Stomach (tissue), 9 donors: Measurements from ENCODE around the gene STPG4. TPM values are rescaled to one million over a fixed set of nuclear protein-coding genes. Genes with fewer than 3 reads are reported as not detected.
A peak's percentile ranks its signal among the peaks of the same experiment; 100 is the strongest.

Experiments
- DNase-seq, 2 donors: peaks; one replicate each; pipeline versions ENCODE4 v3.0.0 to v3.0.0-alpha.2; 2013 to 2019
- H3K27ac ChIP-seq, 5 donors: fragments of 200-600 bp in 4 of 5; sonication (generic) in 4 of 5; one replicate each; pipeline ENCODE4 v1.5.1; 2013 to 2019; ENCODE audit warnings: mild to moderate bottlenecking in 1 of 5, moderate library complexity in 1 of 5
- H3K27me3 ChIP-seq, 3 donors: fragments of 200-600 bp; sonication (generic); one replicate each; pipeline ENCODE4 v1.5.1; 2017 to 2019; ENCODE audit warnings: mixed run types in 1 of 3
- H3K36me3 ChIP-seq, 4 donors: fragments of 200-600 bp; sonication (generic); 1 replicate in 3 of 4; 2 replicates in 1 of 4; pipeline ENCODE4 v1.5.1; 2016 to 2019
- H3K4me1 ChIP-seq, 4 donors: fragments of 200-600 bp; sonication (generic); one replicate each; pipeline ENCODE4 v1.5.1; 2016 to 2019
- H3K4me3 ChIP-seq, 4 donors: fragments of 200-600 bp; sonication (generic) in 3 of 4; one replicate each; pipeline ENCODE4 v1.5.1; 2016 to 2019; ENCODE audit warnings: mild to moderate bottlenecking in 1 of 4
- H3K9me3 ChIP-seq, 4 donors: fragments of 200-600 bp; sonication (generic); one replicate each; pipeline ENCODE4 v1.5.1; 2016 to 2019
- CTCF ChIP-seq, 7 experiments: fragments of 450-650 bp in 4 of 7; fragments of 200-600 bp in 3 of 7; sonication (generic) in 3 of 7; IDR thresholded peaks; one replicate each; pipeline ENCODE4 v1.5.1; 2016 to 2019; ENCODE audit warnings: antibody characterized with exemption in 7 of 7, control low read depth in 2 of 7, mild to moderate bottlenecking in 1 of 7
- EP300 ChIP-seq: sonication (generic); formaldehyde crosslinking; IDR thresholded peaks from one replicate; pipeline ENCODE4 v1.6.1; 2017; ENCODE audit warnings: antibody characterized with exemption
- POLR2A ChIP-seq, 4 donors: fragments of 450-650 bp; IDR thresholded peaks; one replicate each; pipeline ENCODE4 v1.6.1; 2016; ENCODE audit warnings: antibody characterized with exemption in 4 of 4, control low read depth in 2 of 4, mild to moderate bottlenecking in 1 of 4, moderate library complexity in 1 of 4
- POLR2AphosphoS5 ChIP-seq, 3 donors: sonication (generic); formaldehyde crosslinking; IDR thresholded peaks; one replicate each; pipeline ENCODE4 v1.6.1; 2016; ENCODE audit warnings: antibody characterized with exemption in 3 of 3
- WGBS, 5 donors: extraction: QIAGEN DNeasy Blood & Tissue Kit in 3 of 5; methylation state at CpG; one replicate each; pipeline versions ENCODE4 v1.1.5 to v1.1.7; 2013 to 2018; 5-methylcytosine and 5-hydroxymethylcytosine counted together
- intact Hi-C: fragments of 100-400 bp; cut with DNase I; formaldehyde crosslinking; loops from one replicate; pipeline ENCODE4 v1.15.1; 2023; ENCODE audit warnings: low total_unique reads
- polyA plus RNA-seq, 3 donors: library from polyadenylated mRNA; stranded (reverse); fragments of 200-250 nt; gene quantifications; one replicate each; pipeline ENCODE4 v1.2.3, GENCODE V29; 2013
- total RNA-seq, 5 donors: library from RNA; depleted of rRNA; stranded (reverse); fragments of >200 nt; gene quantifications; one replicate each; pipeline versions ENCODE4 v1.1.0 to v1.2.3, GENCODE V29; 2014 to 2016
- donor health status: healthy with polysubstance abuse.
- donor health status: Bipolar disorder and iron deficiency.
- donor health status: healthy.

Gene STPG4
- total and polyA plus RNA-seq, 8 donors, result not detected

DNA sequence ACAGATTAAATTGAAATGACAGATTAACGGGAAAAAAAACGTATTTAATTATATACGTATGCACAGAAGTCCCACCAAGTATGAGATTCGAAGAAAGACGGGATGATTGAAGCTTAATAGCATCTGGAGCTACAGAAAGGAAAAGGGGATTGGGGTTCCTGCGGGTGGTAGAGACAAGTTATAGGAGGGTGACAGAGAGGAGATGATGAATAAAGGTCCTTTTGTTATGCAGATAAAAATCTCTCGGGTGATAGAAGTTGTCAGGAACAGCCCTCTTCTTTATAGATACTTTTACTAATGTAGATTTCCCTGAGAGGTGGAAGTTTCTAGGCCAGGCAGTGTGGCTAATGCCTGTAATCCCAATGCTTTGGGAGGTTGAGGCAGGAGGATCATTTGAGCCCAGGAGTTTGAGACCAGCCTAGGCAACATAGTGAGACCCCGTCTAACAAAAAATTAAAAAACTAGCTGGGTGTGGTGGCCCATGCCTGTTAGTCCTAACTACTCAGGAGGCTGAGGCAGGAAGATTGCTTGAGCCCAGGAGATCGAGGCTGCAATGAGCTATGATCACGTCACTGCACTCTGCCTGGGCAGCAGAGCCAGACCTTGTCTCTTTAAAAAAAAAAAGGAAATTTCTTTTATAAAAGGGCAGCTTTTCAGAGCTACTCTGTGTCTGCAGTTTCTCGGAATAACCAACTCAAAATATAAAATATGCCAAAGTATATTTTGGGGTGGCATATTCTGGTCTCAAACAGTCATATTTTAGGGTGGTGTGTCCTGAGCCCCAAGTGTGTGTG lies 113.0 kb downstream of the STPG4 start:
- DNase-seq, result no peak
- intact Hi-C loops, result no loop called here
- Histone ChIP-seq H3K4me1 (peaks cover 22 to 62% (median 44%) of the 10 kb centered on the region in 4 donors), H3K36me3 (peaks cover 0 to 38% (median 32%) of the 10 kb centered on the region in 4 donors), H3K27me3 (no peaks in the 10 kb centered on the region), H3K4me3 (no peak overlapping the region), H3K9me3 (no peaks in the 10 kb centered on the region), H3K27ac (peak overlapping the region in 4 of 5 donors; percentile 67 to 79 (median 73))
- TF ChIP-seq POLR2A (IDR thresholded peaks at IDR 0.05), result no peak
- no peak for TF ChIP-seq EP300
- no peak for TF ChIP-seq POLR2AphosphoS5 (IDR thresholded peaks at IDR 0.05)
- 83 to 93% (median 90%) methylated on average over 11 of the region's 11 CpGs for WGBS, 5 donors

DNA sequence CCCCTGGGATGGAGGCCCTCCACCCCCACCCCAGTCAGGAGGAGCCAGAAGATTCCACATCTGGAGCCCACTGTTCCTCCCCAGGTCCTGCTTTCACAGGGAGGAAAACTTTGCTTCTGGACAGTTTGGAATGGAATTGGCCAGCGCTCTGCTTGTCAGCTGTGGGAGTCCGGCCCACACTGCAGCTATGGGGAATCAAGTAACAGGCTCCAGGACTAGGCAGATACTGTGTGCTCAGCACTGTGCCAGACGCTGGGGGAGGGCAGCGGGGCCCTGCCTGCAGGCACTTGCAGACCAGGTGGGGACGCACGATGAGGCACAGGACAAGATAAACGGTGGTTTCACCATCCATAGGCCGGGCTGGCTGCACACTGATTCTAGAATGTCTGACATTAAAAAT lies 114.0 kb downstream of the STPG4 start:
- intact Hi-C loops, result no loop called here
- Histone ChIP-seq H3K27ac (peak overlapping the region in 4 of 5 donors; percentile 55 to 79 (median 68)), H3K4me1 (peaks cover 22 to 66% (median 45%) of the 10 kb centered on the region in 4 donors), H3K36me3 (peaks cover 0 to 28% (median 26%) of the 10 kb centered on the region in 4 donors), H3K4me3 (no peak overlapping the region), H3K9me3 (no peaks in the 10 kb centered on the region), H3K27me3 (no peaks in the 10 kb centered on the region)
- 69 to 82% (median 80%) methylated on average over 7 to 8 of the region's 8 CpGs for WGBS, 5 donors
- TF ChIP-seq POLR2AphosphoS5 (IDR thresholded peaks at IDR 0.05) (no peak), EP300 (no peak), POLR2A (IDR thresholded peaks at IDR 0.05) (no peak), CTCF (IDR thresholded peaks at IDR 0.05) (no peak)
- DNase-seq, result peak in 1 of 2 donors; percentile 67

GRCh38 chr2:47040651-47041050 lies 114.5 kb downstream of the STPG4 start:
- WGBS, 5 donors, result 67 to 86% (median 80%) methylated on average over 9 to 10 of the region's 10 CpGs
- intact Hi-C loops, result no loop called here
- no peaks in the 10 kb centered on the region for H3K27me3 ChIP-seq
- peaks cover 22 to 71% (median 49%) of the 10 kb centered on the region in 4 donors for H3K4me1 ChIP-seq
- H3K4me3 ChIP-seq, result no peak overlapping the region
- H3K27ac ChIP-seq, result peak overlapping the region in 4 of 5 donors; percentile 55 to 79 (median 68)
- peaks cover 0 to 24% (median 22%) of the 10 kb centered on the region in 4 donors for H3K36me3 ChIP-seq
- no peak for TF ChIP-seq POLR2AphosphoS5 (IDR thresholded peaks at IDR 0.05)
- no peak for TF ChIP-seq CTCF (IDR thresholded peaks at IDR 0.05)
- TF ChIP-seq POLR2A (IDR thresholded peaks at IDR 0.05), result no peak
- TF ChIP-seq EP300, result no peak
- no peaks in the 10 kb centered on the region for H3K9me3 ChIP-seq
- no peak for DNase-seq

DNA sequence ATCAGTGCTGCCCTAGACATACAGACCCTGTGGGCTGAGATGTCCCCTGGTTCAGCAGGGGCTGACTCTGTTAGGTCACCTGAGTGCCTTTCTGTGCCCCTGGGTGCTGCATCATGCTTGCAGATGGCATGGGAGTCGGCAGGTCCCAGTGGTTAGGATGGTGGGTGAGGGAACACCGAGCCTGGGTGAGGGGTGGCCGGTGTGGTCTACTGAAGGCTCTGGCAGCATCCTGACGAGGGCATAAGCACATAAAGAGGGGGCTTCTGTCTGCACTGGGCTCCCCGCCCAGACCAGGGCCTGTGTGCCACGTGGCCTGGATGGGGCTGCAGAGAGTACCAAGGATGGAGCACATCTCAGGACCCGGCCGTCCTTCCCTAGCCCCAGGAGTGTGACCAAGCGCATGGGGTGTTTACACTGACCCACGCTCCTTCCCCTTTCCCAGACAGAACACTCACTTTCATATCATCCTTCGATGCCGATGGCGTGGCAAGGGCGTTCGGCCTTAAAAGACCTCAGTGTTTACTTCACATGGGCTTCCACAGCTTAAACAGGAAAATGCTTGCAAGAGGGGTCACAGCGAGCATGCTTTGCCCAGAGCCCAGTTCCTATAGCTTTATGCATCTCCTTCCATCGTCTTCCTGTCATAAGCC lies 115.1 kb downstream of the STPG4 start:
- TF ChIP-seq EP300 (no peak), POLR2AphosphoS5 (IDR thresholded peaks at IDR 0.05) (peak in 1 of 3 donors; percentile 25)
- no peak overlapping the region for H3K4me3 ChIP-seq
- H3K27ac ChIP-seq, result peak overlapping the region in 4 of 5 donors; percentile 55 to 79 (median 68)
- WGBS, 5 donors, result 66 to 91% (median 81%) methylated on average over 17 of the region's 17 CpGs
- intact Hi-C loops, result no loop called here
- DNase-seq, result no peak
- H3K4me1 ChIP-seq, result peaks cover 26 to 77% (median 55%) of the 10 kb centered on the region in 4 donors
- H3K9me3 ChIP-seq, result no peaks in the 10 kb centered on the region
- no peaks in the 10 kb centered on the region for H3K27me3 ChIP-seq
- H3K36me3 ChIP-seq, result peaks cover 0 to 17% (median 17%) of the 10 kb centered on the region in 4 donors

- WGBS, 5 donors, result 48 to 96% (median 74%) methylated on average over 2 of the region's 2 CpGs
- no peaks in the 10 kb centered on the region for H3K9me3 ChIP-seq
- no peak for DNase-seq
- no peak for TF ChIP-seq CTCF (IDR thresholded peaks at IDR 0.05)
- no peak for TF ChIP-seq EP300
- no peak for TF ChIP-seq POLR2A (IDR thresholded peaks at IDR 0.05)
- TF ChIP-seq POLR2AphosphoS5 (IDR thresholded peaks at IDR 0.05), result no peak
- intact Hi-C loops, result no loop called here
- H3K4me3 ChIP-seq, result no peak overlapping the region
- H3K27ac ChIP-seq, result peak overlapping the region in 4 of 5 donors; percentile 55 to 79 (median 68)
- H3K4me1 ChIP-seq, result peaks cover 32 to 82% (median 61%) of the 10 kb centered on the region in 4 donors
- peaks cover 0 to 13% (median 12%) of the 10 kb centered on the region in 4 donors for H3K36me3 ChIP-seq
- H3K27me3 ChIP-seq, result no peaks in the 10 kb centered on the region
These were observed 115.6 kb downstream of the STPG4 start for GRCh38 chr2:47039489-47039870.
